OCI-LY3 (cell line): ENCODE results near the gene HMGB1.

Source experiments
- CTCF ChIP-seq: fragments of 200-600, 300-600 bp; sonication (generic); IDR thresholded peaks from 2 replicates; pipeline ENCODE4 v1.5.1; 2014; ENCODE audit warnings: antibody characterized with exemption, low read length, low read depth
- EZH2phosphoT487 ChIP-seq: fragments of 200-600 bp; shearing (Covaris generic); IDR thresholded peaks from 2 replicates; pipeline ENCODE4 v1.6.1; 2018; ENCODE audit warnings: antibody characterized with exemption, mixed run types, low read depth

GRCh38 chr13:30453727-30454126 lies 12.0 kb downstream of the HMGB1 start:
- TF ChIP-seq CTCF, result peak; percentile 28
- no peak for TF ChIP-seq EZH2phosphoT487
